H1 (cell line): ENCODE data around the gene CEND1. TPM values are rescaled to one million over a fixed set of nuclear protein-coding genes. Genes with fewer than 3 reads are reported as not detected.
A peak's percentile ranks its signal among the peaks of the same experiment; 100 is the strongest.

Source experiments
- CTCF ChIA-PET: fragments of 300-600 bp; sonication (Branson Sonifier 250); formaldehyde crosslinking; loops from one replicate; lab custom pipeline; 2021; ENCODE audit not compliant: partially characterized antibody; lab: Charles Lee
- POLR2A ChIA-PET: fragments of 300-600 bp; sonication (Branson Sonifier 250); formaldehyde crosslinking; loops from one replicate; lab custom pipeline; 2021; ENCODE audit warnings: inconsistent platforms; ENCODE audit not compliant: partially characterized antibody; lab: Charles Lee
- DNase-seq, 2 experiments: peaks; one replicate each; pipeline versions ENCODE4 v3.0.0 to v3.0.0-alpha.2; 2010 to 2022; ENCODE audit warnings: low spot score in 2 of 2, low read depth in 1 of 2, mixed read lengths in 1 of 2
- FAIRE-seq: peaks from 2 replicates; lab custom pipeline; 2011; peaks lifted over from hg19 to GRCh38; lab: Jason Lieb, UNC
- H2AFZ ChIP-seq: 2 replicates; pipeline ENCODE4 v1.8.1; 2012; ENCODE audit warnings: low read length, inconsistent platforms
- H2AK5ac ChIP-seq: 2 replicates; pipeline ENCODE4 v1.6.1; 2013; ENCODE audit warnings: low read depth, low read length
- H2BK120ac ChIP-seq: replicated peaks from 2 replicates; pipeline ENCODE3; 2013; ENCODE audit warnings: low read depth, low read length, inconsistent platforms
- H2BK12ac ChIP-seq: 2 replicates; pipeline ENCODE4 v1.6.1; 2013; ENCODE audit warnings: low read depth, low read length
- H2BK15ac ChIP-seq: 2 replicates; pipeline ENCODE4 v1.6.1; 2013; ENCODE audit warnings: low read length
- H2BK20ac ChIP-seq: 2 replicates; pipeline ENCODE4 v1.6.1; 2013; ENCODE audit warnings: low read length
- H2BK5ac ChIP-seq: 2 replicates; pipeline ENCODE4 v1.6.1; 2013; ENCODE audit warnings: low read depth, low read length
- H3K14ac ChIP-seq: 2 replicates; pipeline ENCODE4 v1.6.1; 2013; ENCODE audit warnings: inconsistent platforms; ENCODE audit not compliant: insufficient read length
- H3K18ac ChIP-seq: 2 replicates; pipeline ENCODE4 v1.6.1; 2013; ENCODE audit warnings: low read length; ENCODE audit errors: extremely low read depth
- H3K23ac ChIP-seq: 2 replicates; pipeline ENCODE4 v1.6.1; 2013; ENCODE audit warnings: inconsistent platforms; ENCODE audit not compliant: insufficient read length
- H3K23me2 ChIP-seq: 2 replicates; pipeline ENCODE4 v1.6.1; 2013; ENCODE audit warnings: low read depth, low read length
- H3K27ac ChIP-seq: 2 replicates; pipeline ENCODE4 v1.6.1; 2011; ENCODE audit warnings: low read depth, low read length, inconsistent platforms
- H3K27me3 ChIP-seq, 4 experiments: replicated peaks in 1 of 4; 1 replicate in 1 of 4; 2 replicates in 3 of 4; pipeline versions ENCODE4 v1.6.1 to v1.8.1; 2011 to 2013; ENCODE audit warnings: low read length in 3 of 4, mild to moderate bottlenecking in 3 of 4, inconsistent platforms in 2 of 4, mixed read lengths in 2 of 4, moderate library complexity in 1 of 4; ENCODE audit not compliant: control insufficient read depth in 3 of 4, insufficient read depth in 3 of 4; ENCODE audit errors: extremely low read depth in 1 of 4
- H3K36me3 ChIP-seq, 4 experiments: 2 replicates each; pipeline versions ENCODE4 v1.6.1 to v1.8.1; 2011 to 2013; ENCODE audit warnings: mild to moderate bottlenecking in 4 of 4, low read length in 3 of 4, moderate library complexity in 2 of 4, control low read depth in 1 of 4, inconsistent platforms in 1 of 4; ENCODE audit not compliant: insufficient read depth in 4 of 4, control insufficient read depth in 2 of 4
- H3K4ac ChIP-seq: replicated peaks from 2 replicates; pipeline ENCODE3; 2013; ENCODE audit warnings: low read length, low read depth, mixed read lengths, inconsistent platforms; ENCODE audit not compliant: insufficient read length
- H3K4me1 ChIP-seq, 4 experiments: replicated peaks in 1 of 4; 1 replicate in 1 of 4; 2 replicates in 3 of 4; pipeline versions ENCODE4 v1.6.1 to v1.8.1; 2011 to 2013; ENCODE audit warnings: low read length in 3 of 4, inconsistent platforms in 2 of 4, mixed read lengths in 1 of 4; ENCODE audit not compliant: insufficient read depth in 4 of 4, control insufficient read depth in 3 of 4
- H3K4me2 ChIP-seq, 2 experiments: 2 replicates each; pipeline versions ENCODE4 v1.6.1 to v1.8.1; 2011 to 2013; ENCODE audit warnings: low read depth in 2 of 2, low read length in 2 of 2, control low read depth in 1 of 2, inconsistent platforms in 1 of 2, mild to moderate bottlenecking in 1 of 2; ENCODE audit not compliant: insufficient read depth in 1 of 2
- H3K4me3 ChIP-seq, 4 experiments: fragments of 200-600, 300-600 bp in 1 of 4; sonication (generic), shearing (Covaris generic), sonication (Bioruptor Twin) in 1 of 4; 2 replicates each; pipeline versions ENCODE4 v1.5.1 to v1.8.1; 2011 to 2016; ENCODE audit warnings: low read length in 4 of 4, low read depth in 3 of 4, control low read depth in 2 of 4, inconsistent platforms in 2 of 4, mild to moderate bottlenecking in 2 of 4, mixed read lengths in 1 of 4, moderate library complexity in 1 of 4; ENCODE audit not compliant: insufficient read depth in 2 of 4; ENCODE audit errors: extremely low read depth in 1 of 4
- H3K56ac ChIP-seq: replicated peaks from 2 replicates; pipeline ENCODE3; 2013; ENCODE audit warnings: low read depth, mild to moderate bottlenecking, mixed read lengths, low read length, inconsistent platforms; ENCODE audit not compliant: insufficient read length
- H3K79me1 ChIP-seq: 2 replicates; pipeline ENCODE4 v1.6.1; 2013; ENCODE audit warnings: low read depth, low read length, control low read depth
- H3K79me2 ChIP-seq, 2 experiments: 2 replicates each; pipeline versions ENCODE4 v1.6.1 to v1.8.1; 2012 to 2013; ENCODE audit warnings: low read length in 2 of 2, mild to moderate bottlenecking in 2 of 2, inconsistent platforms in 1 of 2; ENCODE audit not compliant: insufficient read depth in 2 of 2, control insufficient read depth in 1 of 2
- H3K9ac ChIP-seq, 4 experiments: replicated peaks in 1 of 4; 1 replicate in 1 of 4; 2 replicates in 3 of 4; pipeline versions ENCODE4 v1.6.1 to v1.8.1; 2011 to 2013; ENCODE audit warnings: low read depth in 3 of 4, low read length in 3 of 4, control low read depth in 2 of 4, mild to moderate bottlenecking in 2 of 4, moderate library complexity in 2 of 4, inconsistent platforms in 1 of 4; ENCODE audit errors: extremely low read depth in 1 of 4
- H3K9me3 ChIP-seq, 2 experiments: 2 replicates each; pipeline versions ENCODE4 v1.6.1 to v1.8.1; 2012 to 2013; ENCODE audit warnings: mild to moderate bottlenecking in 2 of 2, moderate library complexity in 2 of 2, control low read depth in 1 of 2, inconsistent platforms in 1 of 2, low read depth in 1 of 2, low read length in 1 of 2, mixed read lengths in 1 of 2; ENCODE audit not compliant: insufficient read depth in 2 of 2
- H4K20me1 ChIP-seq, 2 experiments: replicated peaks in 1 of 2; 2 replicates each; pipeline versions ENCODE3 to v1.8.1; 2011 to 2013; ENCODE audit warnings: inconsistent platforms in 2 of 2, low read length in 2 of 2, mild to moderate bottlenecking in 1 of 2; ENCODE audit not compliant: insufficient read depth in 2 of 2, control insufficient read depth in 1 of 2
- H4K5ac ChIP-seq: 2 replicates; pipeline ENCODE4 v1.6.1; 2013; ENCODE audit warnings: low read length, low read depth, mixed read lengths, inconsistent platforms; ENCODE audit not compliant: insufficient read length
- H4K8ac ChIP-seq: 2 replicates; pipeline ENCODE4 v1.8.0; 2013; ENCODE audit warnings: mild to moderate bottlenecking, moderate library complexity, low read length, inconsistent platforms; ENCODE audit not compliant: insufficient read depth; ENCODE audit errors: extremely low read depth
- H4K91ac ChIP-seq: replicated peaks from 2 replicates; pipeline ENCODE3; 2013; ENCODE audit warnings: low read length, mixed read lengths, inconsistent platforms; ENCODE audit not compliant: insufficient read length
- TAF1 ChIP-seq: IDR thresholded peaks from 2 replicates; pipeline ENCODE4 v1.6.1; 2011; ENCODE audit warnings: mild to moderate bottlenecking, low read depth, low read length
- TBP ChIP-seq: IDR thresholded peaks from 2 replicates; pipeline ENCODE4 v1.6.1; 2011; ENCODE audit warnings: low read depth, low read length, improper control_type of control experiment
- WGBS, 2 experiments: shearing (Covaris generic) in 1 of 2; methylation state at CpG; one replicate each; pipeline versions ENCODE4 v1.1.6 to v1.1.7; 2013 to 2015; ENCODE audit warnings: low lambda C conversion rate in 2 of 2, mixed read lengths in 2 of 2, inconsistent platforms in 1 of 2, low coverage in 1 of 2, missing lambda C conversion rate in 1 of 2; ENCODE audit not compliant: insufficient replicate concordance in 2 of 2, insufficient coverage in 1 of 2, insufficient read length in 1 of 2; ENCODE audit errors: extremely low coverage in 1 of 2, missing lambda C conversion rate in 1 of 2; 5-methylcytosine and 5-hydroxymethylcytosine counted together
- polyA plus RNA-seq, 7 experiments: library from polyadenylated mRNA; depleted of rRNA in 3 of 7; stranded (reverse) in 5 of 7; unstranded in 2 of 7; fragments of >200 nt in 5 of 7; fragments of 200-250 nt in 2 of 7; gene quantifications; 1 replicate in 5 of 7; 2 replicates in 1 of 7; 4 replicates in 1 of 7; pipeline versions ENCODE4 v1.2.1 to v1.2.3, GENCODE V29; 2011 to 2013; ENCODE audit warnings: missing spikeins in 2 of 7, mixed read lengths in 2 of 7
- total RNA-seq: library from RNA; stranded (reverse); fragmentation: NEBNext Ultra II Directional; extraction: Animal tissue kit (Norgen Biotek cat#: 25700); gene quantifications from 2 replicates; pipeline ENCODE4 v1.2.1, GENCODE V29; 2021

The CEND1 gene
- total and polyA plus RNA-seq, 2 of the 8 experiments (the other 6 are each of a cell fraction or from before 2014, with no cell fraction given) = 0.82 to 5.0 TPM

- Histone ChIP-seq H3K4me1 (peaks cover 0 to 12% (median 9%) of the 10 kb centered on the region in 4 experiments; a peak in 5 of 7 replicates), H3K9ac (no peak overlapping the region; a peak in 1 of 7 replicates), H2BK120ac (no peak overlapping the region), H3K79me2 (peaks cover 0 to 5% of the 10 kb centered on the region in 2 experiments; a peak in 1 of 4 replicates), H3K27ac (no peak overlapping the region), H2AK5ac (no peak overlapping the region), H3K14ac (no peak overlapping the region), H3K23me2 (peaks cover 8% of the 10 kb centered on the region; the same call in 1 of the 2 replicates), H3K56ac (no peak overlapping the region), H3K36me3 (peaks cover 0 to 10% (median 1%) of the 10 kb centered on the region in 4 experiments; a peak in 1 of 8 replicates), H3K27me3 (no peaks in the 10 kb centered on the region; a peak in 2 of 7 replicates), H3K4ac (no peak overlapping the region), H4K8ac (no peak overlapping the region; the same call in 1 of the 2 replicates), H2BK20ac (no peak overlapping the region), H3K4me3 (peak overlapping the region; percentile 77 to 92 (median 80)), H2BK15ac (no peak overlapping the region), H2BK12ac (no peak overlapping the region), H3K23ac (no peak overlapping the region), H2AFZ (no peak overlapping the region), H2BK5ac (no peak overlapping the region), H4K5ac (no peak overlapping the region), H3K18ac (no peak overlapping the region; the same call in 1 of the 2 replicates), H3K4me2 (peak overlapping the region; percentile 70 to 83), H3K79me1 (peaks cover 8% of the 10 kb centered on the region), H4K91ac (no peak overlapping the region), H3K9me3 (no peaks in the 10 kb centered on the region), H4K20me1 (peaks cover 0 to 16% of the 10 kb centered on the region in 2 experiments)
- ChIA-PET CTCF (interaction anchor here (1.0 to 2.6 kb wide), 3 partner anchors 11 to 25 kb away, joined by 3 to 10 read pairs (median 5); no protein-coding TSS in a partner anchor), POLR2A (interaction anchor here (0.6 to 53.0 kb wide), 11 partner anchors 9 to 428 kb away, joined by 3 to 1917 read pairs (median 5); partner anchors contain the start of genes CD151, CEND1, CRACR2B and DEAF1)
- no peak for FAIRE-seq
- 29% methylated on average over 22 of the region's 47 CpGs; no CpG with 5 or more reads in 1 of the 2 experiments for WGBS, 2 experiments
- DNase-seq = peak in 1 of 2 experiments; percentile 87
- TF ChIP-seq TAF1 (no peak), TBP (0 out of 2 replicates have a peak, but pooled peaks have one; percentile 9)
These were observed 30.2 kb upstream of the CEND1 start for GRCh38 chr11:819943-820649.
